Trophoblast cell (in vitro differentiated cells and primary cell): ENCODE measurements around the gene TSHB. TPM values are rescaled to one million over a fixed set of nuclear protein-coding genes. Genes with fewer than 3 reads are reported as not detected.

Experiments
- DNase-seq, 2 donors: peaks; one replicate each; pipeline ENCODE4 v3.0.0-alpha.2; 2016
- H2AFZ ChIP-seq: 2 replicates; pipeline ENCODE4 v1.6.1; 2013; ENCODE audit warnings: low read length, moderate library complexity, mild to moderate bottlenecking; ENCODE audit not compliant: insufficient read depth, poor library complexity
- H2AK5ac ChIP-seq: 2 replicates; pipeline ENCODE4 v1.6.1; 2013; ENCODE audit warnings: mild to moderate bottlenecking, low read length
- H2BK120ac ChIP-seq: 2 replicates; pipeline ENCODE4 v1.6.1; 2013; ENCODE audit warnings: low read length, mild to moderate bottlenecking, moderate library complexity; ENCODE audit not compliant: insufficient read depth, poor library complexity
- H2BK12ac ChIP-seq: 2 replicates; pipeline ENCODE4 v1.6.1; 2013; ENCODE audit warnings: mild to moderate bottlenecking, low read length, moderate library complexity
- H2BK5ac ChIP-seq: 2 replicates; pipeline ENCODE4 v1.6.1; 2013; ENCODE audit warnings: low read length, low read depth, moderate library complexity, mild to moderate bottlenecking; ENCODE audit not compliant: poor library complexity
- H3K14ac ChIP-seq: 2 replicates; pipeline ENCODE4 v1.6.1; 2013; ENCODE audit warnings: mild to moderate bottlenecking, low read length
- H3K18ac ChIP-seq: 2 replicates; pipeline ENCODE4 v1.6.1; 2013; ENCODE audit warnings: mild to moderate bottlenecking, low read length
- H3K23ac ChIP-seq: 2 replicates; pipeline ENCODE4 v1.6.1; 2013; ENCODE audit warnings: low read length
- H3K27ac ChIP-seq: 2 replicates; pipeline ENCODE4 v1.5.1; 2013; ENCODE audit warnings: low read depth, mild to moderate bottlenecking, inconsistent platforms, low read length, moderate library complexity
- H3K27me3 ChIP-seq: 2 replicates; pipeline ENCODE4 v1.6.1; 2013; ENCODE audit warnings: inconsistent platforms, mild to moderate bottlenecking, low read length, moderate library complexity; ENCODE audit not compliant: insufficient read depth
- H3K36me3 ChIP-seq, 2 experiments: 1 replicate in 1 of 2; 2 replicates in 1 of 2; pipeline ENCODE4 v1.6.1; 2013; ENCODE audit warnings: low read length in 2 of 2, mild to moderate bottlenecking in 2 of 2, moderate library complexity in 1 of 2; ENCODE audit not compliant: insufficient read depth in 2 of 2, control insufficient read depth in 1 of 2
- H3K4ac ChIP-seq: 2 replicates; pipeline ENCODE4 v1.6.1; 2013; ENCODE audit warnings: low read depth, mild to moderate bottlenecking, low read length, moderate library complexity
- H3K4me1 ChIP-seq, 2 experiments: 1 replicate in 1 of 2; 2 replicates in 1 of 2; pipeline ENCODE4 v1.6.1; 2013; ENCODE audit warnings: low read length in 2 of 2, mild to moderate bottlenecking in 2 of 2, moderate library complexity in 1 of 2; ENCODE audit not compliant: insufficient read depth in 2 of 2, control insufficient read depth in 1 of 2
- H3K4me2 ChIP-seq: 2 replicates; pipeline ENCODE4 v1.6.1; 2013; ENCODE audit warnings: inconsistent platforms, mild to moderate bottlenecking, low read length, moderate library complexity
- H3K4me3 ChIP-seq: 2 replicates; pipeline ENCODE4 v1.5.1; 2013; ENCODE audit warnings: mild to moderate bottlenecking, low read depth, low read length, inconsistent platforms
- H3K79me1 ChIP-seq: one replicate; pipeline ENCODE4 v1.6.1; 2013; ENCODE audit warnings: low read length
- H3K79me2 ChIP-seq: 2 replicates; pipeline ENCODE4 v1.6.1; 2013; ENCODE audit warnings: low read length, mild to moderate bottlenecking; ENCODE audit not compliant: control insufficient read depth, insufficient read depth, poor library complexity
- H3K9ac ChIP-seq: 2 replicates; pipeline ENCODE4 v1.6.1; 2013; ENCODE audit warnings: mild to moderate bottlenecking, low read length
- H3K9me3 ChIP-seq: 2 replicates; pipeline ENCODE4 v1.6.1; 2013; ENCODE audit warnings: low read depth, mild to moderate bottlenecking, control low read depth, inconsistent platforms, low read length; ENCODE audit not compliant: insufficient read depth
- H4K12ac ChIP-seq: 2 replicates; pipeline ENCODE4 v1.6.1; 2013; ENCODE audit warnings: low read depth, mild to moderate bottlenecking, low read length, moderate library complexity
- H4K8ac ChIP-seq: 2 replicates; pipeline ENCODE4 v1.6.1; 2013; ENCODE audit warnings: low read depth, mild to moderate bottlenecking, low read length, moderate library complexity
- H4K91ac ChIP-seq: one replicate; pipeline ENCODE4 v1.6.1; 2013; ENCODE audit warnings: low read depth, mild to moderate bottlenecking, low read length, moderate library complexity
- WGBS: extraction: QIAGEN DNeasy Blood & Tissue Kit; methylation state at CpG from one replicate; pipeline ENCODE4 v1.1.7; 2013; ENCODE audit warnings: missing lambda C conversion rate; ENCODE audit not compliant: insufficient read length, insufficient coverage; ENCODE audit errors: extremely low coverage; 5-methylcytosine and 5-hydroxymethylcytosine counted together
- polyA plus RNA-seq: library from polyadenylated mRNA; stranded (reverse); fragments of 200-250 nt; gene quantifications from 2 replicates; pipeline ENCODE4 v1.2.3, GENCODE V29; 2013

Gene TSHB
- not detected in 2 replicates for polyA plus RNA-seq

GRCh38 chr1:115029526-115029925 lies at the start of gene TSHB:
TSHB (plus strand) TSS chr1:115029826; CDS start chr1:115033363, 3,537 bp downstream.
- Histone ChIP-seq H2BK5ac (no peak within 1 kb of the TSS), H2BK120ac (no peak within 1 kb of the TSS), H3K79me2 (no peaks in the 10 kb centered on the region), H4K91ac (no peak within 1 kb of the TSS), H3K9ac (no peak within 1 kb of the TSS), H2AFZ (no peak within 1 kb of the TSS), H3K4me3 (no peak within 1 kb of the TSS), H3K18ac (no peak within 1 kb of the TSS), H3K36me3 (no peaks in the 10 kb centered on the region), H4K12ac (no peak within 1 kb of the TSS), H4K8ac (no peak within 1 kb of the TSS), H2BK12ac (no peak within 1 kb of the TSS), H3K4ac (no peak within 1 kb of the TSS), H3K23ac (no peak within 1 kb of the TSS), H3K4me2 (no peak within 1 kb of the TSS), H3K27me3 (no peaks in the 10 kb centered on the region), H3K79me1 (no peaks in the 10 kb centered on the region), H3K14ac (no peak within 1 kb of the TSS), H3K4me1 (no peaks in the 10 kb centered on the region), H3K9me3 (no peaks in the 10 kb centered on the region), H3K27ac (no peak within 1 kb of the TSS), H2AK5ac (no peak within 1 kb of the TSS)
- no peak for DNase-seq

- Histone ChIP-seq H4K12ac (no peak overlapping the region), H3K27ac (no peak overlapping the region), H2BK12ac (no peak overlapping the region), H2BK5ac (no peak overlapping the region), H3K4me1 (no peaks in the 10 kb centered on the region), H2AK5ac (no peak overlapping the region), H3K79me2 (no peaks in the 10 kb centered on the region), H3K14ac (no peak overlapping the region), H3K9me3 (no peaks in the 10 kb centered on the region), H2AFZ (no peak overlapping the region), H3K9ac (no peak overlapping the region), H3K4me2 (no peak overlapping the region), H2BK120ac (no peak overlapping the region), H3K36me3 (no peaks in the 10 kb centered on the region), H4K91ac (no peak overlapping the region), H3K4ac (no peak overlapping the region), H3K23ac (no peak overlapping the region), H3K79me1 (no peaks in the 10 kb centered on the region), H3K4me3 (no peak overlapping the region), H3K18ac (no peak overlapping the region), H4K8ac (no peak overlapping the region), H3K27me3 (no peaks in the 10 kb centered on the region)
- no CpG with 5 or more reads among the region's 1 CpG for WGBS
- DNase-seq: no peak
These were observed 47.4 kb upstream of the TSHB start for GRCh38 chr1:114982251-114982650.

GRCh38 chr1:114986286-114986685 lies 43.3 kb upstream of the TSHB start:
- Histone ChIP-seq H3K4me2 (no peak overlapping the region), H4K8ac (no peak overlapping the region), H3K36me3 (no peaks in the 10 kb centered on the region), H2BK5ac (no peak overlapping the region), H4K12ac (no peak overlapping the region), H3K4me1 (no peaks in the 10 kb centered on the region), H3K9ac (no peak overlapping the region), H3K27ac (no peak overlapping the region), H3K23ac (no peak overlapping the region), H4K91ac (no peak overlapping the region), H2AFZ (no peak overlapping the region), H3K79me1 (no peaks in the 10 kb centered on the region), H2AK5ac (no peak overlapping the region), H3K9me3 (no peaks in the 10 kb centered on the region), H3K4me3 (no peak overlapping the region), H3K4ac (no peak overlapping the region), H3K18ac (no peak overlapping the region), H2BK120ac (no peak overlapping the region), H3K27me3 (no peaks in the 10 kb centered on the region), H2BK12ac (no peak overlapping the region), H3K79me2 (no peaks in the 10 kb centered on the region), H3K14ac (no peak overlapping the region)
- no peak for DNase-seq

GRCh38 chr1:114988095-114988494 lies 41.5 kb upstream of the TSHB start:
- Histone ChIP-seq H3K14ac (no peak overlapping the region), H3K79me2 (no peaks in the 10 kb centered on the region), H2BK12ac (no peak overlapping the region), H4K12ac (no peak overlapping the region), H3K4me3 (no peak overlapping the region), H3K18ac (no peak overlapping the region), H4K91ac (no peak overlapping the region), H3K4ac (no peak overlapping the region), H3K9me3 (no peaks in the 10 kb centered on the region), H3K4me2 (no peak overlapping the region), H4K8ac (no peak overlapping the region), H2BK5ac (no peak overlapping the region), H3K4me1 (no peaks in the 10 kb centered on the region), H3K27me3 (no peaks in the 10 kb centered on the region), H3K79me1 (no peaks in the 10 kb centered on the region), H2BK120ac (no peak overlapping the region), H3K9ac (no peak overlapping the region), H2AK5ac (no peak overlapping the region), H3K36me3 (no peaks in the 10 kb centered on the region), H3K23ac (no peak overlapping the region), H2AFZ (no peak overlapping the region), H3K27ac (no peak overlapping the region)
- no CpG with 5 or more reads among the region's 1 CpG for whole genome bisulfite sequencing
- DNase-seq: no peak
